AG04449 (cell line): ENCODE data around the gene SH3PXD2B.
"Not testable (repeated sequence)": the region's sequence is repeated elsewhere in the genome, so short reads cannot be mapped to it uniquely, and the experiment has no call there.

Source experiments
- CTCF ChIA-PET: fragments of 350-600 bp; formaldehyde crosslinking; extraction: SDS; loops from one replicate; lab custom pipeline; 2021; ENCODE audit warnings: antibody characterized with exemption; lab: Yijun Ruan, JAX
- POLR2A ChIA-PET: fragments of 400-600, 350-600 bp; formaldehyde crosslinking; extraction: SDS; loops from one replicate; lab custom pipeline; 2020; ENCODE audit warnings: antibody characterized with exemption, inconsistent platforms; lab: Yijun Ruan, JAX
- DNase-seq: peaks from one replicate; pipeline ENCODE4 v3.0.0-alpha.2; 2010; ENCODE audit warnings: low read depth, low spot score
- H3K4me3 ChIP-seq: 2 replicates; pipeline ENCODE4 v1.5.1; 2011; ENCODE audit warnings: low read depth, mild to moderate bottlenecking, control low read depth, low read length
- CTCF ChIP-seq: IDR thresholded peaks from one replicate; pipeline ENCODE4 v1.5.1; 2011; ENCODE audit warnings: mild to moderate bottlenecking, moderate library complexity, low read length, control low read depth, inconsistent platforms; ENCODE audit not compliant: insufficient read depth; ENCODE audit errors: missing control alignments

Gene SH3PXD2B

GRCh38 chr5:172482156-172483020 is 28.1 kb upstream of the SH3PXD2B start:
- DNase-seq = no peak
- TF ChIP-seq CTCF = no peak
- ChIA-PET CTCF (interaction anchor here (1.2 to 8.6 kb wide), 6 partner anchors 9 to 231 kb away, joined by 3 to 412 read pairs (median 8); no protein-coding TSS in a partner anchor), POLR2A (no interaction called here)
- H3K4me3 ChIP-seq = no peak overlapping the region

GRCh38 chr5:172481011-172481800 is 26.9 kb upstream of the SH3PXD2B start:
- no peak for TF ChIP-seq CTCF
- ChIA-PET POLR2A (no interaction called here), CTCF (interaction anchor here (0.9 to 8.6 kb wide), 11 partner anchors 10 to 232 kb away, joined by 3 to 412 read pairs (median 5); no protein-coding TSS in a partner anchor)
- DNase-seq = no peak
- H3K4me3 ChIP-seq = no peak overlapping the region

GRCh38 chr5:172479784-172480115 is 25.4 kb upstream of the SH3PXD2B start:
- no peak for DNase-seq
- no peak for TF ChIP-seq CTCF
- CTCF ChIA-PET = interaction anchor here (0.6 to 8.6 kb wide), 24 partner anchors 9 to 534 kb away, joined by 3 to 412 read pairs (median 4); no protein-coding TSS in a partner anchor
- H3K4me3 ChIP-seq = no peak overlapping the region
- POLR2A ChIA-PET = interaction anchor here (1.3 kb wide), 1 partner anchor 217 kb away, joined by 3 read pairs; no protein-coding TSS in a partner anchor

GRCh38 chr5:172479034-172479783 is 24.9 kb upstream of the SH3PXD2B start:
- ChIA-PET POLR2A (interaction anchor here (1.3 kb wide), 1 partner anchor 218 kb away, joined by 3 read pairs; no protein-coding TSS in a partner anchor), CTCF (interaction anchor here (0.6 to 8.6 kb wide), 27 partner anchors 9 to 796 kb away, joined by 3 to 412 read pairs (median 4); no protein-coding TSS in a partner anchor)
- TF ChIP-seq CTCF = peak; percentile 89

GRCh38 chr5:172478695-172479033 is 24.3 kb upstream of the SH3PXD2B start:
- not testable (repeated sequence) for H3K4me3 ChIP-seq, DNase-seq
- POLR2A ChIA-PET = interaction anchor here (1.3 kb wide), 1 partner anchor 218 kb away, joined by 3 read pairs; no protein-coding TSS in a partner anchor
- CTCF ChIA-PET = interaction anchor here (0.8 to 8.6 kb wide), 19 partner anchors 11 to 797 kb away, joined by 3 to 412 read pairs (median 5); no protein-coding TSS in a partner anchor

More at GRCh38 chr5:172479034-172479783, 24.9 kb upstream of the SH3PXD2B start:
- no peak overlapping the region for H3K4me3 ChIP-seq
- DNase-seq = peak; percentile 36

GRCh38 chr5:172478256-172478655 is 23.9 kb upstream of the SH3PXD2B start:
- ChIA-PET POLR2A (no interaction called here), CTCF (interaction anchor here (0.8 to 8.6 kb wide), 14 partner anchors 15 to 797 kb away, joined by 3 to 412 read pairs (median 5); no protein-coding TSS in a partner anchor)
- DNase-seq = no peak
- TF ChIP-seq CTCF = no peak
- no peak overlapping the region for H3K4me3 ChIP-seq
